HG02623 (cell line): Measurements from ENCODE around the gene SULT1A3.
"Not testable (repeated sequence)": the region's sequence is repeated elsewhere in the genome, so short reads cannot be mapped to it uniquely, and the experiment has no call there.

ENCODE experiments used
- ATAC-seq: cut with Tn5 transposase; IDR thresholded peaks from one replicate; pipeline ENCODE4 v1.9.1; 2021; ENCODE audit warnings: moderate library complexity; ENCODE audit not compliant: unreplicated experiment

The SULT1A3 gene

DNA sequence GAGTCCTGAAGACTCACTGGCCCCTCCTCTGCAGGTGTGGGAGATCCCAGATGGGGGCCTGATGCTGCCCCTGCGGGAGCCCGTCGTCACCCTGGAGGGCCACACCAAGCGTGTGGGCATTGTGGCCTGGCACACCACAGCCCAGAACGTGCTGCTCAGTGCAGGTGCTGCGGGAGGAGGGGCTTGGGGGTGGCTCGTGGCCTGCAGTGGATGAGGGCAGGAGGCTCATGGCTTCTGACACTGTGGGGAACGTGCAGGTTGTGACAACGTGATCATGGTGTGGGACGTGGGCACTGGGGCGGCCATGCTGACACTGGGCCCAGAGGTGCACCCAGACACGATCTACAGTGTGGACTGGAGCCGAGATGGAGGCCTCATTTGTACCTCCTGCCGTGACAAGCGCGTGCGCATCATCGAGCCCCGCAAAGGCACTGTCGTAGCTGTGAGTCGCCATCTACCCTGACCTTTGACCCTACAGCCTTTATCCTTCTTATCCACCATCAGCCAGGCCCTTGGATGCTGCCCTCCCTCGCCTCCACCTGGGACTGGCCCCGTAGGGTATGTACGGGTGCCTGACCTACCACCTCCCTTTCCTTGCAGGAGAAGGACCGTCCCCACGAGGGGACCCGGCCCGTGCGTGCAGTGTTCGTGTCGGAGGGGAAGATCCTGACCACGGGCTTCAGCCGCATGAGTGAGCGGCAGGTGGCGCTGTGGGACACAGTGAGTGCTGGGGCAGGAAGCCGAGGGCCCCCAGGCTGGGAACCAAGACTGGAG, 12.1 kb upstream of the SULT1A3 start:
- no peak for ATAC-seq

GRCh38 chr16:30187556-30187865, 11.5 kb upstream of the SULT1A3 start:
- ATAC-seq = no peak

GRCh38 chr16:30187971-30188561, 11.0 kb upstream of the SULT1A3 start:
- no peak for ATAC-seq

DNA sequence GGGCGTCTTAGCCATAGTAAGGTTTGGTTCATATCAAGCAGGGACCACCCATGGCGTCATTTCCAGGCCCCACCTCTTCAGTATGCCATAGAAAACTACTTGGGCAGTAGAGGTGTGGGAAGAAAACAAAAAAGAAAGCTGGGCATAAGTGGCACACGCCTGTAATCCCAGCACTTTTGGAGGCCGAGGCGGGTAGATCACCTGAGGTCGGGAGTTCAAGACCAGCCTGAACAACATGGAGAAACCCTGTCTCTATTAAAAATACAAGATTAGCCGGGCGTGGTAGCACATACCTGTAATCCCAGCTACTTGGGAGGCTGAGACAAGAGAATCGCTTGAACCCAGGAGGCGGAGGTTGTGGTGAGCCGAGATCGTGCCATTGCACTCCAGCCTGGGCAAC, 7.9 kb upstream of the SULT1A3 start:
- ATAC-seq = not testable (repeated sequence)

- not testable (repeated sequence) for ATAC-seq
Observed at GRCh38 chr16:30193098-30193497, 6.0 kb upstream of the SULT1A3 start.

DNA sequence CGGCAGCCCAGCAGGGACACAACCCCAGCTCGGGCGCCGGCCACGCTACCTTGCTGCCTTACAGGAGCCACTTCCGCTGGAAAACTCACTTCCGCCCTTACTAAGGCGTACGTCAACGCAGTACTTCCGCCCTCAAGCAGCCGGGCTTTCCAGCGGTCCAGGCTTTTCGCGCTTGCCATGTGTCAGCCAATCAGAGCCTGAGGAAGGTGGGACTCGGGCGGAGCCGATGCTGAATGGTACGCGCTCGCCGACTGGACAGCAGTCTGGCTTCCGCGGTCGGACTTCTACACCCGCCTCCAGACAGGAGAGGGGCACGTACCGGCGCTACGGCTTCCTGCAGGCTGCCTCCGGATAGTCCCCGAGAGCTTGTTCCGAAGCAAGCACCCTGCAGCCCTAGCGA, 5.4 kb upstream of the SULT1A3 start, which contains the start of the genes BOLA2B and SLX1A:
Gene BOLA2B (minus strand): TSS at position 52 of the 400 bp plus-strand sequence. CDS start 71 bp downstream, outside the sequence.
Gene SLX1A (plus strand): TSS at position 261 of the 400 bp plus-strand sequence. CDS start 210 bp downstream, outside the sequence.
- ATAC-seq = peak; percentile 86

GRCh38 chr16:30194172-30194925, 4.7 kb upstream of the SULT1A3 start:
- peak; percentile 49 for ATAC-seq

- ATAC-seq = not testable (repeated sequence)
Observed at GRCh38 chr16:30197001-30197400, 2.1 kb upstream of the SULT1A3 start.

- not testable (repeated sequence) for ATAC-seq
Observed at GRCh38 chr16:30199608-30200343, 721 bp downstream of the SULT1A3 start.

DNA sequence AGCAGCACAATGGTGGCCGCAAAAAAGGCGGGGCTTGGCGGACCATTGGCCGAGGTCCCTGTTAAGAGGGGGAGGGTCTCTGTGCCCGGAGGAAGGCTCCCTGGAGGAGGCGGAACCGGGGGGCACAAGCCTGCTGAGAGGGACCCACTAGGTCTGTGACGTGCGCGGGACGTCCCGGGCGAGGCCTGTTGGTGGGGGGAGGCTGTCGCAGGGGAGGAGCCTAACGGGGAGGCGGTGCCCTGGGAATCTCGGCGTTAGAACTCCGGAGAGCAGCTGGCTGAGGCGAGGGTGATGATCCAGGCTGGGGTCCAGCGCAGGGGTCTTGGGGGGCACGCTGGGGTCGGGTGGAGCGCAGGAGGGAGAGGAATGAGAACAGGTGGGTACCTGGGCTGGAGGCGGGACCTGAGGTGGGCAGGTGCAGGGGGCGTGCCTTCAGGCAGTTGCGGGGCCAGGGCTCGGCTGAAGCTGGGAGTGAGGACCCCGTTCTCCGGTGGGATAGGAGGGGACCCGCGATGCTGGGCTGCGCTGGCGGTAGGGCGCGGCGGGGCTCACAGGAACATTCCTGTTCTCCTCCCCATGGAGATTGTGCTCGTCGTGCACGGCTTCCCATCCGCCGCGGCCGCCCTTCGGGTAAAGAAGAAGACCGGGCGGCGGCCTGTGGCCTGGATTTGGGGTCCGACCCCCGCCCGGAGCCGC, 6.6 kb downstream of the SULT1A3 start:
- not testable (repeated sequence) for ATAC-seq

GRCh38 chr16:30206252-30206651, 7.2 kb downstream of the SULT1A3 start:
- ATAC-seq = not testable (repeated sequence)

DNA sequence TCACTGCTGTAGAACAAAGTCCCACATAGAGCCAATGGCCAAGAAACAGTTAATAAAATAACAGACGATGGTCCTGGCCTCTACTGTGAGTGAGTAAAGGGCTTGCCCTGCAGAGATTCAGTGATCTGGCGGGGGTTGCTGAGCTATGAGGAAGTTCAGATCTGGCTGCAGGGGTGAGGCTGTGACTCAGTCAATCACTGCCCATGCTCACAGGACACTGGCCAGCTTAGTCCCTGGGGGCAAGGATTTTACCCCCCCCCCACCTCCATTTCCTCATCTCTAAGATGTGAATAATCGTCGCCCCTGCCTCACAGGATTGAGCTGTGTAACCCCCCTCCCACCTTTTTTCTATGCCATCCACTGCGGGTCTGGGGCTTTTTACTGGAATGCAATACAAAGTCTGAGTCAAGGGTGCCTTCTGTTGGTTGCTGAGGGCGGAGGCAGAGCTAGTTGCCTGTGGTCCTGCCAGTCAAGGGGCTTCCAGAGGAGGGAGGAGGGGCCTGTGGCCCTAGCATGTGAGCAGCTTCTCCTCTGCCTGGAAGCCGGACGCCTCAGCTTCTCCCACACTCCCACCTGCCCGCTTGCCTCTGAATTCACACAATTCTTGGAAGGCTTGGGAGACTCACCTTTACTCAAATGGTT, 8.1 kb downstream of the SULT1A3 start:
- not testable (repeated sequence) for ATAC-seq

- ATAC-seq = not testable (repeated sequence)
Observed at GRCh38 chr16:30209032-30209431, 10.0 kb downstream of the SULT1A3 start.

GRCh38 chr16:30211414-30211813, 12.4 kb downstream of the SULT1A3 start:
- not testable (repeated sequence) for ATAC-seq

DNA sequence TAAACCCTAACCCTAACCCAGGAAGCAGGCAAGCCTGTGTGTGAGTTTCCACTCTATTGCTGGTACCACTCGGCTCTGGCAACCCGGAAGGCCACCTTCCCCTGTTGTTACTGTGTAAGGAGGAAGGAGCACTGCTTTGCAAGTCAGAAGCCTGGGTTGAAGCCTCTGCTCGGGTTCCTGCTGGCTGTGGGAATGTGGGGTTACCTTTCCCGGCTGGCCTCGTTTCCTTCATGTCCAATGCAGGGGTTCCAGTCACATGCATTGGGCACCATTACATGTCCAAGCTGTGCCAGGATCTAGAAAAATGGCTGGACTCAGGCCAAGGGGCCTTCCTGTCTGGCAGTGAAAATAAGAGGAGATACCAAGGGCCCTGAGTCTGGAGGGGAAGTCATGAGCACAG, 18.0 kb downstream of the SULT1A3 start:
- not testable (repeated sequence) for ATAC-seq

GRCh38 chr16:30248379-30248778, 49.3 kb downstream of the SULT1A3 start, which contains the start of gene NPIPB13:
Gene NPIPB13, minus strand, starts transcription at chr16:30248479. Its CDS starts 2,906 bp downstream, at chr16:30245573.
- ATAC-seq = not testable (repeated sequence)
